ENCODE measurements around the gene LPCAT1.

LPCAT1 gene

GRCh38 chr5:1521671-1522600, 1.8 kb downstream of the LPCAT1 start:
- peak; percentile 0 for DNase-seq

DNA sequence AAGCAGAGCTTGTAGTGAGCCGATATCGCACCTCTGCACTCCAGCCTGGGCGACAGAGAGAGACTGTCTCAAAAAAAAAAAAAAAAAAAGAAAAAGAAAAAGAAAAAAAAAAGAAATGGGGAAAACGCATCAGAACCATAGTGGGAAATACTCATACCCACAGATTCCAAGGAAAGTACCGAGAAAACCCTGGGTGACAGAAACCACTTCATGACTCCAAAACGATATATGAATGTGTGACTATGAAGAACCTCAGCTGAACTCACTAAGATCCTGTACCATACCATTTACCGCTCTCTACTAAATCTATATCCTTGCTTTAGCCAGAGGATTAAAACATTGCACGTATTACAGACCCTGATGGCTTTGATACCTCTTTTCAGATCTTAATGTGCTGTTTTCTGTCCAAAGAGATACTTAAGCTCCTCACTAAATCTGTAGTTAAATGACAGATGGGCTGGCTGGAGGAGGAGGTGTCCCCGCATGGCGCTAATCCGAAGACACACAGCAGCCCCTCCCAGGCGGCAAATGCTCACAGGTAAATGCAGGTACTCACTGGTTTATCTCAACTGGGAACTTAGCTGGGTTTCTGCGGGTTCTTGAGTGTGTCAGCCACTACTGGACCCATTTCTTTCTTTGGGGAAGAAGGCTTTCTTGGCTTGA, 2.8 kb downstream of the LPCAT1 start:
- DNase-seq: peak; percentile 3

GRCh38 chr5:1519631-1520210, 4.0 kb downstream of the LPCAT1 start:
- peak; percentile 3 for DNase-seq

DNA sequence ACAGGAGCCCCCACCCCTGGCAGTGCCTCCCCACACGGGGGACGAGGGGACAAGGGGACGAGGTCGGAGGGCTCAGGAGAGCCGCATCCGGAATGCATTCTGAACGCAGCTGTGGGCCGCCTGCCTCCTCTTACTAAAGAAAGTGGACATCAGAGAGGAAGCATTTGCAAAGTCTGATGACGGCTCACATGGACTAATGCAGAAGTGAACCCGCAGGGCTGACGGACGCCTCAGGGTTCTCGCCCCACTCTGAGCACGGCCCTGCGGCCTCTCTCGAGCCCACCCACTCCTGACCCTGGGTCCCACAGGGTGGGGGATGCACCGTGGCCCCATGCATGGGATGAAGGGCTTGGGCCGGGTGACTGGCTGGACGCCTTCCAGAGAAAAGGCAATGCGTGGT, 5.9 kb downstream of the LPCAT1 start:
- peak; percentile 3 for DNase-seq

DNA sequence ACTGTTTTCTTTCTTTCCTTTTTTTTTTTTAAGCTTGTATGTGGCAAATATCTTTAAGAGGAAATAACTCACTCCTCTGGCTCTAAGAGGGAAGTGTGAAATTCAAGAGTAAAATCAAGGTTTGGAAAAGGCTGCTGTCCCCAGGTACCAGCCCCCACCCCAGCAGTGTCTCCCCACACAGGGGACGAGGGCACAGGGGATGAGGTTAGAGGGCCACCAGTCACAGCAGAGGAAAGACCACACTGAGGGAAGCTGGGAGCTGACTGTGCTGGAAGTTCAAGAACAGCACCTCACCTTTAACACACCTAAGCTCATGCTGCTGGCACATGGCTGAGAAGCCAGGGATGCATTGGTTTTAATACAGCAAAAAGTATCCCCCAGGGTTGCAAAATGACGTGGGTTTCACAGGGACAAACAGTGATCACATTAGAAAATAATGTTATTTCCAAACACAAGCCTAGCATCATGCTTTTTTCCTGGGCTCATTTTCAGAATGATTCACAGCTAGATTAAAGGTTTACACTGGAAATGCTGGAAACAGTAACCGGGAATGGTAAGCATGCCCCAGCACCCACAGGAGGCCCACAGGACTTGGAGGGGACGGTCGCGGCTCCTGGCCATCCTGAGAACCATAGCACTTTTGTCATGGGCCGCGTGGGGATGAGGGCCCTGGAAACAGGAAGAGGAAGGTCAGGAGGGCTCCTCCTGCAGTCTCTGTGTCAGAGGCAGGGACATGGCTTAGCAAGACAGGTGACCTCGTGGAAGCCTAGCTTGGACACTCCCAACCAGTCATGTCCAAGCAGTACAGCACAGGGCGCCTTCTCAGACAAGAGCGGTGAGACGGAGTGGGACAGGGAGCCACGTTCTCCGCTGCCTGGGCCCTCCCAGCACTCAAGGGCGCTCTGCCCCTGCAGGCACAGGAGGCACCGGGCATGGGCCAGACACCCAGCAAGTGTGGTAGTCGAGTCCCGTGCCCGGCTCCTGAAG, 6.9 kb downstream of the LPCAT1 start:
- peak; percentile 2 for DNase-seq

DNA sequence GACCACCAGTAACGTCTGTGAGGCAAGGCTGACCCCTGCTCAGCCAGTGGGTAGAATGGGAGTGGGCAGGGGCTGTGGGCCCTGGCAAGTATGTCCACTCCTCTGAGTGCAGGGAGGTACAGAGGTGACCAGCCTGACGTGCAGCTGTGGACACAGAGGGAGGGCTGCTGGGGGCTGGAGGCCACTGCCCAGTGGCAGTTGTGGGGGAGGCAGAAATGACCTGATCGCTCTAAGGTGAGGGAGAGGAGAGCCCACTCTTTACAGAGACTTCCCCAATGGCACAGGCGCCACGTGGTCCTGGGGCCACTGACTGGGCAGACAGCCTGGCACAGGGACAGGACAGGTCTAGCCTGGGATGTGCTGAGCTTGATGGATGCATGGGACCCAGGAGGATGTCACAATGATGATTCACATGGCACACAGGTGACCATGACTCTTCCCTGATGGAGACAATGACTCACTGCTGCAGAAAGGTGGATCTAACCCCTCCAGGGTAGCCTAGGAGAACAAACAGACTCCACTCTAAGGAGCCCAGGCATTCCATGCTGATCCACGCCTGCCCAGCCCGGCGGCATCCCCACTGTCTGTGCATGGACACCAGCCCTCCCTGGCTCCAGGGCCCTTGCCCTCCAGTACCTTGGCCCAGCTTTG, 7.7 kb downstream of the LPCAT1 start:
- peak; percentile 3 for DNase-seq

GRCh38 chr5:1515311-1515920, 8.3 kb downstream of the LPCAT1 start:
- peak; percentile 3 for DNase-seq

DNA sequence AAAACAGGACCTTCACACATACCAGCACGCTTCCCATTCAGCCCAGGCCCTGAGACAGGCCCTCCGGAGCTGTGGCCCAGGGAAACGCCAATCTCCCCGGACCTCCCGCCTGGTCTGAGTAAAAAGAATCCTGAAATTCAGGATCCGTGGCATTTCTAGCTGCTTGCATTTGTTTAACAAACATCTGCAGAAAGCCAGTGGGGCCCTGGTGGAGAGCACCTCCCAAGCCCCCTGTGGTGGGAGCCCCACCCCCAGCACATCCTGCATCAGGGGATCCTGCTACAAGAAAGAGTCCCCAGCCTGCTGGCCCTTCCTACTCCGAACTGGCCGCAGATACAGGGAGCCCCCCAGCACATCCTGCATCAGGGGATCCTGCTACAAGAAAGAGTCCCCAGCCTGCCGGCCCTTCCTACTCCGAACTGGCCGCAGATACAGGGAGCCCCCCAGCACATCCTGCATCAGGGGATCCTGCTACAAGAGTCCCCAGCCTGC, 8.9 kb downstream of the LPCAT1 start:
- DNase-seq: peak; percentile 2

DNA sequence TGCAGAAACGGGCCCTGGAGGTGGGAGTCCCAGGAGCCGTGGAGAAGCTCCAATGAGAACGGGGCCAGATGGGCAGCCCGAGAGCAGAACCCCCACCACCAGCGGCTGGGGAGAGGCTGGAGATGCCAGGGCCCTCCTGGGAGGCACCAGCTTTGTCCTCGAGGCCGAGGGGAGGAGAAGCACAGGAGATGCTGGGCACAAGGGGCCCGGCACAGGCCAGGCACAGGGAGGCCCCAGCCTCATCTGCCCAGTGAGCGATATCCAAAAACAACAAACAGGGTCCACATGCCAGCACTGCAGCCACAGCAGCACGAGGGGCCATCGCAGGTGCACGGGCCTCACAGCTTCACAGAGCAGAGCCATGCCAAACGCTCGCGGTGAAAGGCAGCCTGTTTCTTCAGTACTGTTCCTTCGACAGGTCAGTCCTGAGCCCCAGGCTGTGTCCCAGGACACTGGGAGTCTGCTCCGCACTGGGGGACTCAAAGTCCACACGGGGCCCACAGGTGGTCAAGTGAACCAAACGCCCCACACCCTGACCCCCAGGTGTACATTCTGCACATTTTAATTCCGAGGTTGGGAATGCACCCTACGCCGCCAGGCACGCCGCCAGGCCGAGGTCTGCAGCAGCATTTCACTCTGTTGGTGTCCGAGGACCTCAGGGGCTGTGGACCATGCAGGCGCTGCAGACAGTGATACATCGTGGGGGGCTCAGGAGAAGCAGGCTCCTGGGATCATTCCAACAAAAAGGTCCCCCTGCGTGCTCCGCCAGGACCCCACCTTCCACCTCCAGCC, 9.5 kb downstream of the LPCAT1 start:
- DNase-seq: peak; percentile 2

GRCh38 chr5:1513326-1514026, 10.3 kb downstream of the LPCAT1 start:
- DNase-seq: peak; percentile 2

- DNase-seq: no peak
These were observed 11.0 kb downstream of the LPCAT1 start for GRCh38 chr5:1512541-1513291.

- peak; percentile 2 for DNase-seq
These were observed 11.9 kb downstream of the LPCAT1 start for GRCh38 chr5:1511651-1512540.

- DNase-seq: peak; percentile 3
These were observed 12.7 kb downstream of the LPCAT1 start for GRCh38 chr5:1511048-1511447.

- DNase-seq: no peak
These were observed 13.1 kb downstream of the LPCAT1 start for GRCh38 chr5:1510631-1511030.

DNA sequence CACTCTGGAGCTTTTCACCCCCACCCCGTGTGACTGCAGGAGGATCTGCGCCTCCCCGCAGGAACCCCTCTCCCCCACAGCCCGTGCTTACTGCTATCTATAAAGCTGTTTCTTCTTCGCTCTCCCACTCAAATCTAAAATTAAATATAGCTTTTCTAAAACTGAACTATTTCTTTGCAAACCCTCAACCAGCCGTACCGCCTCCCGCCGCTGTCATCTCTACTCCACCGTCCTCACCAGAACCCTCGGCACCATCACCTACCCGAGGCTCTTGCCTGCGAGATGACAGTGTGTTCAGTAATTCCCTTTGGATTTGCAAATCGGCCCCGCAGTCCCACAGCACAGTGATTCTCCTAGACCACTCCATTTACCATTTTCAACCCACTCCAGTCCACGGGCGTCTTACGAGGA, 13.6 kb downstream of the LPCAT1 start:
- no peak for DNase-seq

DNA sequence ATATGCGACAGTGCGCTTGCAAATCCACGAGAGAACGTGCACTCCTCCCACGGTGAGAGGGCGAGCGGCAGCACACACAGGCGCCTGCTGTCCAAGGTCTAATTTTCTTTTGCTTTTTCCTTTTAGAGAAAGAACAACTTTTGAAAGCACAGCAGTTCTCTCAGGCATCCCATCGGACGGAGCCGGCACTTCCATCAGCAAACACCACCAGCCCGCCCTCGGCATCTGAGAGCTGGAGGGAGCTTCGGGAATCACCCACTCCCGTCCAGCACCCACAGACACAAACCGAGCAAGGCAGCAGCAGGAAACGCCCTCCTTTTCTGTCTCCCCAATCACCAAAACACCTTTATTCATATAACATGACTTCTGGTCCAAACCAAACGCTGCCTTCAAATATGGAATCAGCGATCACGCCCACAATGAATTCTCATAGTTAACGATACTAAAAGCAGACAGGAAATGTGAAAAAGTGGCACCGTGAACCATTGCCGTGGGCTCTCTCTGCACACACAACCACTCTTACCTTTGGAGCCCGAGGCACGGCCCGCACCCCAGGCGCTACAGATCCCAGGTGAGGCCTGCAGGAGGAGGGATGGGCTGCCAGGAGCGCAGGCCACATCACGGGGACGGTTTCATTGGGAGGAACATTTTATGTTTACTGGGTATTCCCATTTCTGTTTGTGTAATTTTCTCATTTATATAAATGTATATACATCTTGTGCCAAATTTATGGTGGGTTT, 14.2 kb downstream of the LPCAT1 start:
- DNase-seq: peak; percentile 2

DNA sequence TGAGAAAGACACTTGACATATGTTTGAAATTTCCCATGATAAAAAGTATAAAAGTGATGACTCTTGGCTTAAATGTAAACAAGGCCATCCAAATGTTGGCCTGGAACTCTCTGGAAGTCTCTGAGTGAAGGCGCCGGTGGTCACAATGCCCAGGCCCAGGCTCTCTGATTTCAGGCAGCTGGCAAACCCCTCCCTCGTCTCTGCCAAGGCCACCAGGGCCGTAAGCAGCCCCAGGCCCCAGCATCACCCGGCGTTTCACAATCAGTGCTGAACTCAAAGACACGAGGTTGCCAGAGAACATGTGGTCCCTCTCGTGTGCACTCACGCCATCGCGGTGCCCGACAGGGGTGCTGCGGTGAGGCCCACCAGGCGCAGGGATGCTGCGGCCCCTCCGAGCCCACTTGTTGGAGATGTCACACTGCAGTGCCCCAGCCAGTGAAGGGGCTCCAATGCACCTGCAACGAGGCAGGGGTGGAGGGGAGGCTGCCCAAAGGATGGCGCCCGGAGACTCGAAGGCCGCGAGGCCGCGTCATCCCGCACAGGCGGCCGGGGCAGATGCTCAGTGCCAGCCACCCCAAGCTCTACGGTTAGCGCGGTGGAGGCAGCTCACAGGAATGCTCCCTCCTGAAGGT, 15.0 kb downstream of the LPCAT1 start:
- DNase-seq: peak; percentile 2

All from activated gamma-delta T cell treated with Interleukin-2 at 50 U/mL for 16 hours (primary cell).